NCI-H146 treated with DMSO at 0.1 percent for 48 hours (cell line): Measurements from ENCODE around the gene POLR1C.
"Not testable (repeated sequence)": the region's sequence is repeated elsewhere in the genome, so short reads cannot be mapped to it uniquely, and the experiment has no call there.

Experiments used
- DNase-seq: peaks from one replicate; lab custom pipeline; 2025; ENCODE audit not compliant: unreplicated experiment; lab: John Stamatoyannopoulos, UW

The POLR1C gene

DNA sequence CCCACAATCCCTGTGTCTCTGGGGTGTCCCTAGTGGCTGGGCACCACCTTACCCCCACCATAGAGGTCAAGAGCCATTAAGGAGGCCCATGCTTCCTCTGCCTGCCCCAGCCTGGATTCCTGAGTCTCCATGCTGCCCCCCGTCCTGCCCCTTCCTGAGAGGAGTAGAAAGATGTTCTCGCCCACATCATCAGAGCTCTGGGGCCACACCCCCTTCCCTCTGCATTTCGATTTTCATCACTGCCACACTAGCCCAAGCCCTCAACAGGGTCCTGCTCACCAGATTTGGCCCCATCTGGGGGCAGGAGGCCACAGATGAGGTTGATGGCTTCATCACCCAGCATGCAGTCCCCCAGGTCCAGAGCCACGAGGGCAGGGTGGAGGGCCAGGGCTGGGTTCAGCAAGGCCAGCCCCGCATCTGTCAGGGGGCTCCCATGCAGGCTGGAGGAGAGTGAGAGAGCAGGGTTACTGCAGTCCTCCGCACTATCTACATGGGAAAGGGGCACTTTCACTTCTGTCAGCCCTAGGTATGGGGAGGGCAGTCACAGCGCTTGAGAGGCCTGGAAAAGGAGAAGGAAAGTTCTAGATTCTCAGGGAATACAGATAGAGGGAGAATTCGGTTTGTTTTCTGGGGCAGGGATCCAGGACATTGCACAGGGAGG is 8.3 kb upstream of the POLR1C start:
- DNase-seq, result no peak

DNA sequence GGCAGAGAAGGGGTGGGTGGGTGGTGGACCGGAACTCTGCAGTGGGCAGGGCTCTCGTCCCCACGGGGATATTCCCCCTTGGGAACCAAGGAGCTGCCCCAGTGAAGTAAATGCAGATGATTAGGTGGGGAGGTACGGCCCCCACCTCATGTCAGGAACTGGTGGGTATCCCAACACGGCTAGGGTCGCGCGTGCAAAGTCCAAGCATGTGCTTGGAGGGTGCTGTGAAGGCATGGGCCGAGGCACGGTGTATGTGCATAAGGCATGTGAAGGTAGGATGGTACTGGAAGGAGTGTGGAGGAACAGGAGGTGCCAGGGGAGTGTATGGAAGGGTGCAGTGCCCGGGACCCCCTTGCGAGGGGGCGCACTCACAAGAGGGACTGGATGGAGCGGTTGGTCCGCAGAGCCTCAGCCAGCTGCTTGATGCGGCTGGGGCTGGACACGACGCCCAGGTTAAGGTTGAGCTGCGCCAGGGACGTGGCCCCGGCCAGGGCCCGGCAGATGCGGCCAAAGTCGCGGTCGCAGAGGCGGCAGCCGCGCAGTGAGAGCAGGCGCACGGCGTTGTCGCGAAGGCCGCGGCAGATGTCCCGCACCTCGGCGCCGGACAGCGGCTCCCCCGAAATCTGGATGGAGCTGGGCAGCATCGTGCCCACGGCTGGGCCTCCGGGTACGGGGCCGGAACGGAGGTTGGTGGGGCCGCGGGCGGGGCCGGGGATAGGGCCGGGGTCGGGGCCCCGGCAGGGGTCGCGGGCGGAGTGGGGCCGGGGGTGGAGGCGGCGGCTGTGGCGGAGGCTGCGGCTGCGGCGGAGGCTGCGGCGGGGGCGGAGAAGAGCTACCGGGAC is 7.5 kb upstream of the POLR1C start:
- no peak for DNase-seq

DNA sequence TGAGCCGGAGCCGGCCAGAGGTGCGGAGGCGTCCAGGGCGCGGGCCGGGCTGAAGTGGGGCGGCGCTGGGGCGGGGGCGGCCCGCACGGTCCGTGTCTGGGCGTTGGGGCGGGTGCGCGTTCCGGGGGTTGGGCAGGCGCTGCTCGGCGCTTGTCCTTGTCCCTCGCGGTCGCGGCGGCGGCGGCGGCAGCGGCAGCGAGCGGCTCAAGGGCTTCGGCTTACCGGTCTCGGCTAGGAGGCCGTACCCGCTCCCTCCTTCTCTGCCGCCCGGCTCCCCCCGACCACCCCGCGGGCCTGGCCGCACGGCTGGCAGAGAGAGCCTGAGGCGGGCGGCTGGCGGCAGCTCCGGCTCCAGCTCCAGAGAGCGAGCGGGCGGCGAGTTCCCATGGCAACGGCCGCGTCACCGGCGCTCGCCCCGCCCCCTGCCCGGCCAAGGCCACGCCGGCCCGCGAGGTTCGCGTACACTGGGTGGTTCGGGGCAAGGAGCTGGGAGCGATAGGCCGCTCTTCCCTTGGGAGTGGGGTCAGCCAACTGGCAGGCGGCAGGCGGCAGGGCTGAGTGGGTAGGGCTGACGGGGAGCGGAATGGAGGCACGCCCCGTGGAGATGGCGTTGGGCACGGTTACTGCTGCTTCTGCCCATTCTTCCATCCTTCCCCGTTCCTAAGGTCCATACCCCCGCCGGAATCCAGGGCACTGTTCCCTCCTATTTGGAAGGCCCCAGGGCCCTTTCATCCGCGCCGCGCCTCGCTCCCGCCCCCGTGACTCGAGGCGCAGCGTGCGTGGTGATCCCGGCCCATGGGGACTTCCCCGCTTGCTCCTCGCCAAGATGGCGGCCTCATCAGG is 6.7 kb upstream of the POLR1C start, which contains the start of gene LRRC73:
LRRC73 (minus strand) TSS at position 363 of the 843 bp plus-strand sequence. CDS start 561 bp downstream, outside the sequence.
- peak; percentile 67 for DNase-seq

DNA sequence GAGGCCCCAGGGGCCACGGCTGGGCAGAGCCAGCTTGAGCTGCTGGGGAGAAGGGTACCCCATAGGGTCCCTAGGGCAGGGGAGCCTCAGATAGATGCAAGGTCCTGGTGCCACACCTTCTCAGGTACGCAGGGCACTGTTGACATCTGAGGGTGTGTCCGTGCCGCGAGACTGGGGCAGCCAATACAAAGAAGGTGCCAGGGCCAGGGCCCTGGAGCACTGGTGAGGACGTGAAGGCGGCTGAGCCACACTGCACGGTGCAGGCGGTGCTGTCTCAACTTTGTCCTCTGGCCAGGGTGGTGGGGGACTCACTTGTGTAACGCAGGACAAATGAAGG is 6.1 kb upstream of the POLR1C start:
- no peak for DNase-seq

DNA sequence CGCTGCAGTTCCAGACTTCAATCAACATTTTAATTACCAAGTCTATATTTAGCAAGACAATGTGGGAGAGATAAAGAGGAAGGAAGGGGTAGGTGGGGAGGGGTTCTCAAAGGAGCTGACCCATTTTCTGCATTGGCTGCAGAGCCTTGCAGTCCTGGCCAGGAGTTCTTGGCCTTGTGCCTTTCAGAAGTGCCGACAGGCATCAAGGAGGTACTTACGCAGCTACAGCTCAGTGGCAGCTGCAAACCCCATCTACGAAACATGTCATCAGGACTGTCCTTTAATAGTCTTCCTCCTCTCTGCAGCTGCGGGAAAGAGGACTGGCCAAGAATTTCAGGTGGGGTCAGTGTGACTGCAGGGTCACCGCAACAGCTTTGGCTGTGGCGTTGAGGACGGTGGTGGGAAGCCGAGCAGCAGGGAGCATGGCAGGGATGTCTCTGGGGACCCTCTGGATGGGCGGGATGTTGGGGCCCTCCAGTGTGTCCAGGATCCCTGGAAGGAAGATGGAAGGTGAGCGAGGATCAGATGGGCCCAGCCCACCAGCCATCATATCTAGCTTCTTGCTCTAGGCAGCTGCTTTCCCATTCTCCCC is 5.0 kb upstream of the POLR1C start:
- DNase-seq, result no peak

DNA sequence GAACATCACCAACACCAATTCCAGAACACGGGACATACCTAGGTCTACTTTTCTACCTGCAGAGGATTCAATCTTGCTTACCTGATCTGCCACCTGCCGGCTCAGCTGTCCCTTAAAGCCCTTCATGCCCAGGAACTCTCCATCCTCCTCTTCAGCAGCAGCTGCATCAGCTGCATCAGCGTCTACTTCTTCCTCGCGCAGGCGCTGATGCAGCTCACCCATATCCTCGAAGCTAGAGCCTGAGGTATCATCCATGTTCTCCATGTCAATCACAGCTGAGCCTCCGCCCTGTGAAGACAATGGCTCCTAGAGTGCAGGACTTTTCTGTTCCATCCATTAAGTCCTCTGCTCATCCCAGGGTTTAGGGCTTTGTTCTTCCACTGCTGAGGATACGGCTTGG is 1.1 kb upstream of the POLR1C start:
- no peak for DNase-seq

DNA sequence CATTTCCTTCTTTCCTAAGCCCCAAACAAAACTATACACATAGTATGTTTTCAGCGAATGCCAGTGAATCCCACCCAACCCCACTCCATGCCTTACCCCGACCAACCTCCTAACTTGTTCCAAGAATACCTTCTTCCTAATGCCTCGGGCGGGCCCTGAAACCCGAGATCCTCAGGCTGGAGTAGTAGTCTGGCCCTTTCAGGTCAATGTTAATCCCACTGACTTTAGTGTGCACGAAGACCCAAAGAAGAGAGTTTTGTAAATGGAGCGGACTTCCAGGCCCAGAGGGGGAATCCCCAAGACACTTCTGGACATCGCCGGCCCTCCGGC is 557 bp upstream of the POLR1C start:
- no peak for DNase-seq

DNA sequence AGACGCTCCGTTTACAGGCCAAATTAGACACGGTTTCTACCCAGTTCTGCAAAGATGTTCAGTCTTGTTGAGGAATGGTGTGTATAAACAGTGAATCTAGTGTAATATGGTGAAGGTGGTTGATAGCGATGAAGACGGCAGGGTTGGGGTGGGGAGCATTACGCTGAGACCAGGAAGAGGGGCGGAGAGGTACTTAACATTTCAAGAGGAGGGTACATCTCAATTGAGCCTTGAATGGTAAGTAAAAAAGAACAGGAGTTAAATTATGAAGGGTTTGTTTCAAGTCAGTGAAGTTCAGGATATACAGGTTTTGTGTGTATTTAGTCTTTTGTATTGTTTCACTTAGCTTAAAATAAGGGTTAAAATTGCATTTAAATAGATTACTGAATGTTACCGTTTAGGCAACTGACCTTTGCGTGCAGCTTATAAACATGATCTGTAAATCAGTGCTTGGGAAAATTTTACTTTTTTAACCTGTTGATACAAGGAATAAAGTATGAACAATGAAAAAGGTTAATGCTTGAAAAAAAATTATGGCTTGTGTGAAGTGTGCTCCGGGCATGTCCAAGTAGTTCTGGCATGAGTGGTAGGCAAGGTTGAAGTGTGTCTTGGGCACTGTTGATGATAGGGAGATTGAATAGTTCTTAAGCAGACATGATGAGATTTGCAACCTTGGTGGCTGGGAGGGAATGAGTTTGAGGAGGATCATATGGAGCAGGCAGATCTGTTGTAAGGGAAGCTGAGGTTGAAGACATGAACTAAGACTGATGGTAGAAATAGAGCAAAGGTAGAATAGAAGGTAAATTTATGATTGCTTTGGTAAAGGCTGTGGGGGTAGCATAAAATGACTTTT is 842 bp downstream of the POLR1C start:
- DNase-seq, result peak; percentile 19

DNA sequence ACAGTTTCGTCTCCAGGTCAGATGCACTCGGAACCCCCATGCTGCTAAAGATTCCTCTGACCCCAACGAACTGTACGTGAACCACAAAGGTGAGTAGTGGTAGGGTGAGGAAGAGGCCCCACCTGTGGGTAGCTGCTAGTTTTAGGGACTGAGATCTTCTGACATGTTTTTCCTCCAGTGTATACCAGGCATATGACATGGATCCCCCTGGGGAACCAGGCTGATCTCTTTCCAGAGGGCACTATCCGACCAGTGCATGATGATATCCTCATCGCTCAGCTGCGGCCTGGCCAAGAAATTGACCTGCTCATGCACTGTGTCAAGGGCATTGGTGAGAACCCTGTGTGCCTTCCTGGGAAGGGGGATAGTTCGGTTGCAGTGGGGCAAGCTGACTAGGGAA is 3.2 kb downstream of the POLR1C start:
- no peak for DNase-seq

DNA sequence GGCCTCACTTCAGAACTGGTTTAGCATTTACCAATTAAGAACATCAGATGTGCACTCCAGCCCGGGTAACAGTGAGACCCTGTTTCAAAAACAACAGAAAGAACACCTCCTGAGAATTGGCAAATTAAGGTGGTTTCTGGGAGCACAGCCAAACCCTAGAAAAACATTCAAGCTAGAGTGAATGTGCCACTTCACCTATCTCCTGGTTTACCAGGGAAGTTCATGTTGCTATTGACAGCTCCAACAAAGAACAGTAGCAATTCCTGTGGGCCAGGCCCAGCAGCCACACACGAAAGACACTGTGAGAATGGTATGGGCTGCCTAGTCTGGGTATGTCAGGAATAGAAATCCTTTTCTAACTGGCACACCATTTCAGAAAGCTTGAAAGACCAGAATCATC is 4.9 kb downstream of the POLR1C start:
- DNase-seq, result no peak

DNA sequence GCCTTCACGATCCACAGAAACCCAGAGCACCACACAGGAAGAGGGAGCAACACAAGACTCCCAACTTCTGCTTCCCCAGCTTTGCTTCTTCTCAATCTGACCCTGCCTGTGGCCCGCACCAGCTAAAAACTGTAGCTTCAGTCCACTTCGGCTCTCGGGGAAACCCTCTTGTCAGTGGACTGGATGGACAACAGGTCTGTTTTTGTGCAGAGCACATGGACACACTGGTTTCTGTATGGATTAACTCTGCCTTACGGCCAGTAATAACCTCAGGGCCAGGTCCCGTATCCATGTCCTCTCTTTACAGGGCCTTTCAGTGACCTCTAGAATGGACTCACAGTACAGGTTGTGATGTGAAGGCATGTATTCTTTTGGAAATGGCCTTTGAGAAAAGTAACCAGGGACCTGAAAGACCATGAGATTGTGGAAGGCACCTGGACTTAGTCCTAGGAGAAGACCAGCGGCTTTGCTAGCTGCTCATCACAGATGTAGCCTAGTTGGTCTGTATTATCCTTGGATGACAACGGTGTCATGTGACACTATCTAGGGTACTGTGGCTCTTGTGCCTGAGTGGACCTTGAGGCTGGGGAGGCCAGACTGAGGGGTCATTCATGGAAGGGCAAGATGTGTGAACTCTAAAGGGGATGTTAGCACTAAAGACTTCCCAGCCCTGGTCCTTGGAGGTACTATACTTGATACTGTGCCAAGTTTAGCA is 5.8 kb downstream of the POLR1C start:
- no peak for DNase-seq

DNA sequence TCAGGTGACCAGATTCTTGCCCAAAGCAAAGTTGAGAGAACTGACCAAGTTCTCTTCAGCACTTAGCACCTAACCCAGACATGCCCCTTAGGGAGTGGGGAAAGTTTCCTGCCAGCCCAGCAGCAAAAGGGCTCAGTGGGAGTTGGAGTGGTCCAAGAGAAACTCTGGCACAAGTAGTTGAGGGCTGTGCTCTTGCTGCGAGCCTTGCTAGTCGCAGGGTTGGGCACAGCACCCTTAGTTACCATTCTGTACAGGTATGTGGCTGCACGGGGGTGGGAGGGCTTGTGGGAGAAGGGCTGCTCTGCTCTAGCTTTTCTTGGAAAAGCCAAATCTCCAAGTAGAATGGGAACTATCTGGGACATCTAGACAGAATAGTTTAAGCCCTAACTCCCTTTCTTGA is 6.4 kb downstream of the POLR1C start:
- no peak for DNase-seq

DNA sequence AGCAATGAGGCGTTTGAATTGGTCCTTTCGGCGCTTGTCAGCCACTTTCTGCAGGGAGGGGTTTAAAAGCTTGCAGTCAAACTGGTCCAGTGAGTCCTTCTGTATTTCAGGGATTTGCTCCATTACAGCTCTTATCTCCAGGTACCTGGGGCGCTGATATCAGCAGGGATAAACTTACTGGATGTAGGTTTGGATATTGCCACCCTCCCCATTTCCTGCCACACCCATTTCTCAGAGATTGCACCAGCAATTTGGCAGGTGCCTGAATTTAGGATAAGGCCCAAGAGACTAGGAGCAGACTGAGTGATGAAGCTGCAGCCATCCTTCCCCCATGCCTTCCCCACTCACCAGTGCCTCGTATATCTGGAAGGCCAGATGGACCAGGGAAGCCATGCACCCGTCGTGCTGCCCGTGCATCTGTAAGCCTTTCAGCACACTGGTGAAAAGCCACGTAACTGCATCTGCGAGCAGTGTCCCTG is 7.6 kb downstream of the POLR1C start:
- DNase-seq, result no peak

DNA sequence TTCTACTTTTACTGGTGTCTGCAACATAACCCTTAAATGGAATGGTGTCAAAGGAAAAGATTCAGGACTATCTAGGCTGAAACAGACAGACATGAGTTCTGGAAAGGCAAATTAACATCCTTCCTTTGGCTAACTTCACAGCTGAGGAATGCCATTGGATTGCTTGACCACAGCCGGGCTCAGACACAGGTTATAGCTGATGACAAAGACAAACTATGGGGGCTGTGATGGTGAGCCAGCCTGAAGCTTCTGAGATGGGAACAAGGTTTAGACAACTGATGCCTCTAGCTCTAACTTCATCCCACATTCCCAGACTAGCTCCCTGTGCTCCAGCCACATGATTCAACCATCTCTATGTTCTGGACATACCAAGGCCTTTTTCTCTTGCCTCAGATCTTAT is 15.3 kb downstream of the POLR1C start:
- DNase-seq, result no peak

DNA sequence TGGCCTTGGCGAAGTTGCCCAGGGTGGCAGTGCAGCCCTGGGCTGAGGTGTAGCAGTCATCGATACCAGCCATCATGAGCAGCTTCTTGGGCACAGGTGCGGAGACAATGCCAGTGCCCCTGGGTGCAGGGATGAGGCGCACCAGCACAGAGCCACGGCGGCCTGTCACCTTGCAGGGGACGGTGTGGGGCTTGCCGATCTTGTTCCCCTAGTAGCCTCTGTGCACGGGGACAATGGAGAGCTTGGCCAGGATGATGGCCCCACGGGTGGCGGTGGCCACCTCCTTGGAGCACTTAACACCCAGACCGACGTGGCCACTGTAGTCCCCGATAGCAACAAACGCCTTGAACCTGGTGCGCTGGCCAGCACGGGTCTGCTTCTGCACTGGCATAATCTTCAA is 22.1 kb downstream of the POLR1C start:
- DNase-seq, result not testable (repeated sequence)

DNA sequence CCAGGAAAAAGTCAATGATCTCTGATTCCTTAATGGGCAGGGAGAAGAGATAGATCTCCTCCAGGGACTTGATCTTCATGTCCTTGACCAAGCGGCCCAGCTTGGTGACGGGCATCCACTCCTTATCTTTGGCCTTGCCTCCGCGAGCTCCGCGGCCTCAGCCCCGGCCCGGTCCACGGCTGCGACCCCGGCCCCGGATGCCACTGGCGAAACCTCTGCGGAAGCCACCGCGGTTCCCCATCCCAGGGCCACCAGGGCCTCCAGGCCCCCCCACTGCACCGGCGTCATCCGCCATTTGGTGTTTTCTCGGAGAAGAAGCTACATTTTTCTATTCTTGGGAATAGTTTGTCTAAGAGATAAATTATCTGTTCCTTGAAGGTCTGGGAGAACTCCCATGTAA is 22.5 kb downstream of the POLR1C start:
- DNase-seq, result not testable (repeated sequence)

DNA sequence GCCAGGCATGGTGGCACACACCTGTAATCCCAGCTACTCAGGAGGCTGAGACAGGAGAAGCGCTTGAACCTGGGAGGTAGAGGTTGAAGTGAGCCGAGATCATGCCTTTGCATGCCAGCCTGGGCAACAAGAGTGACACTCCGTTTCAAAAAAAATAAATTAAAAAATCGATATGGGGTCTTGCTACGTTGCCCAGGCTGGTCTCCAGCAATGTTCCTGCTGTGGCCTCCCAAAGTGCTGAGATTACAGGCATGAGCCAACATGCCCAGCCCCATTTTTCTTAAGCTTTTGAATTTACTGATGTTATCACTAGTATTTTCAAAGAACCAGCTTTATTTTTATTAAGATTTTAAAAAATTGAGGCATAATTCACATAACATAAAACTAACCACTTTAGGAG is 23.6 kb downstream of the POLR1C start:
- no peak for DNase-seq

DNA sequence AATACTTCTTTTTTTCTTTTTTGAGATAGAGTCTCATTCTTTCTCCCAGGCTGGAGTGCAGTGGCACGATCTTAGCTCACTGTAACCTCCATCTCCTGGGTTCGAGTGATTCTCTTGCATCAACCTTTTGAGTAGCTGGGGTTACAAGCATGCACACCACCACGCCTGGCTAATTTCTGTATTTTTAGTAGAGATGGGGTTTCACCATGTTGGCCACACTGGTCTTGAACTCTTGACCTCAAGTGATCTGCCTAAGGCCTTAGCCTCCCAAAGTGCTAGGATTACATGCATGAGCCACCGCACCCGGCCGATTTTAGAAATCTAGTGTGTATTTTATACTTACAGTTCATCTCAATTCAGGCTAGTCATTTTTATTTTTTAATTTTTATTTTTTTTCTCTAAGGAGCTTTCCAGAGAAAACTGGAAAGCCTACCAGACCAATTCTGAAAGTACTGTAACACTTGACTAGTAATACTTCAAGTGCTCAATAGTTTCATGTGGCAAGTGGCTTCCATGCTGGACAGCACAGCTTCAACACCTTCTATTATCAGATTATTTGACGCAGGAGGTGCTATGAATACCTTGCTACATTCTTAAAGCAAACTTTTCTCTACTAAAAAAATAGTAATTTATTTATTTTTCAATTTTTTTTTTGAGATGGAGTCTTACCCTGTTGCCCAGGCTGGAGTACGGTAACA is 25.0 kb downstream of the POLR1C start:
- no peak for DNase-seq

DNA sequence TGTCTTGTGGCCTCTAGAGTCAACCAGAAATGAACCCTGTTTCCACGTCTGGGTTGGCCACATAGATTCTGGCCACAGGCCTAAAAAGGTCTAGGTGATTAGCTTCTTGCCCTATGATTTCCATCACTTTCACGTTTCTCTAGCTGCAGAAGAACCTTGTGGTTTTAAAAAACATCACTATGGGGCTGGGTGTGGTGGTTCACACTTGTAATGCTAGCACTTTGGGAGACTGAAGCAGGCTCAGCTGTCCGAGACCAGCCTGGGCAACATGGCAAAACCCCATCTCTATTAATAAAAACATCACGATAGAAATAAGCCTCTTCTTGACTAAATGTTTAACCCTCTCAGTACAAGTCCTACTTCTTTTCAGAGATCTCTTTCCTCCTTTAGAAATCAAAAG is 27.6 kb downstream of the POLR1C start:
- DNase-seq, result no peak
